ENCODE data around the gene CBX6. TPM values are rescaled to one million over a fixed set of nuclear protein-coding genes. Genes with fewer than 3 reads are reported as not detected.

The CBX6 gene
- total and polyA plus RNA-seq, 9 of the 15 experiments (the other 6 are each of a cell fraction or from before 2014, with no cell fraction given), result 0.75 to 31.6 (median 8.0) TPM

DNA sequence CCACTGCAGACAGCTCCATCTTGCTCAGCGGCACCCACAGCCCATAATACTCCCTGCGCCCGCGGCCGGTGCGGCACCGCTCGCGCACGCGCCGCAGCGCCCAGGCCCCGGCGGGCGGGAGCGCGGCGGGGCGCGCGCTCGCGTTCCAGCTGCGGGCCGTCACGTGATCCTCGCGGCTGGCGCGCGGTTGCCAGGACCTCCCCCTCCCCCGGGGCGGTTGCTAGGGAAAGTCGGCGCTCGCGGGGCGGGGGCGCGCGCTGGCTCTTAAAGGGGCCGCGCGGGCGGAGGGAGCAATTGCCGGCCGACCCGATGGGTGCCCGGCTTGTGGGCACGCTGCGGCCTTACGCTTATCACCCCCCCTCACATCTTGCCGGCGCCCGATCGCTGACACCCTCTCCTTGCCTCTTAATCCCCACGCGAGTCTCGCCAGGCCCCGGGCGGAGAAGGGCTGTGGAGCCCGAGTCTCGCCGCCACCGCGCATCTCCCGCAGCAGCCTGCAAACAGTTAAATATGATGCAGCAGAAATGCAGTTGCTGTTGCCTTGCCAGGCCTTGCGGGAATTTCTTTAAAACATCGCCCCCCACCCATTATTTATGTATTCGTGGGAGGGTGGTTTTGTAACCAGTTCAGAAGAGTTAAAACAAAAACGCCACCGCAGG lies at the start of gene CBX6 (continued):
- TF ChIP-seq RB1 (IDR thresholded peaks at IDR 0.05; ENCODE audit: low read depth) (peak; percentile 85), PHF21A (IDR thresholded peaks at IDR 0.05; ENCODE audit: borderline replicate concordance, low read depth) (no peak), XRCC4 (IDR thresholded peaks at IDR 0.05; ENCODE audit: extremely low read depth, insufficient read depth, insufficient read length) (no peak), CREBBP (IDR thresholded peaks at IDR 0.05; ENCODE audit: low read depth, low read length) (no peak), ZNF764 (CRISPR knock-in tag; IDR thresholded peaks at IDR 0.05; ENCODE audit: low read depth) (no peak), NELFE (IDR thresholded peaks at IDR 0.05; ENCODE audit: insufficient read depth, insufficient read length) (no peak), NFIC (IDR thresholded peaks at IDR 0.05) (no peak; the same call in 1 of the 2 replicates), NUFIP1 (IDR thresholded peaks at IDR 0.05; ENCODE audit: partially characterized antibody) (no peak), REST (IDR thresholded peaks at IDR 0.05; ENCODE audit: borderline replicate concordance) (peak; percentile 63), REST (CRISPR knock-in tag; IDR thresholded peaks at IDR 0.05; ENCODE audit: low read depth) (no peak), ZNF217 (CRISPR knock-in tag; IDR thresholded peaks at IDR 0.05) (no peak), ZNF561 (CRISPR knock-in tag; conservative IDR thresholded peaks at IDR 0.05) (no peak), ZBTB26 (CRISPR knock-in tag; IDR thresholded peaks at IDR 0.05) (no peak), TRIM24 (IDR thresholded peaks at IDR 0.05) (no peak)
- TF ChIP-seq, protein P1, sequence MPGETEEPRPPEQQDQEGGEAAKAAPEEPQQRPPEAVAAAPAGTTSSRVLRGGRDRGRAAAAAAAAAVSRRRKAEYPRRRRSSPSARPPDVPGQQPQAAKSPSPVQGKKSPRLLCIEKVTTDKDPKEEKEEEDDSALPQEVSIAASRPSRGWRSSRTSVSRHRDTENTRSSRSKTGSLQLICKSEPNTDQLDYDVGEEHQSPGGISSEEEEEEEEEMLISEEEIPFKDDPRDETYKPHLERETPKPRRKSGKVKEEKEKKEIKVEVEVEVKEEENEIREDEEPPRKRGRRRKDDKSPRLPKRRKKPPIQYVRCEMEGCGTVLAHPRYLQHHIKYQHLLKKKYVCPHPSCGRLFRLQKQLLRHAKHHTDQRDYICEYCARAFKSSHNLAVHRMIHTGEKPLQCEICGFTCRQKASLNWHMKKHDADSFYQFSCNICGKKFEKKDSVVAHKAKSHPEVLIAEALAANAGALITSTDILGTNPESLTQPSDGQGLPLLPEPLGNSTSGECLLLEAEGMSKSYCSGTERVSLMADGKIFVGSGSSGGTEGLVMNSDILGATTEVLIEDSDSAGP (CRISPR knock-in tag; IDR thresholded peaks at IDR 0.05), result peak; percentile 96
- TF ChIP-seq, protein P2, sequence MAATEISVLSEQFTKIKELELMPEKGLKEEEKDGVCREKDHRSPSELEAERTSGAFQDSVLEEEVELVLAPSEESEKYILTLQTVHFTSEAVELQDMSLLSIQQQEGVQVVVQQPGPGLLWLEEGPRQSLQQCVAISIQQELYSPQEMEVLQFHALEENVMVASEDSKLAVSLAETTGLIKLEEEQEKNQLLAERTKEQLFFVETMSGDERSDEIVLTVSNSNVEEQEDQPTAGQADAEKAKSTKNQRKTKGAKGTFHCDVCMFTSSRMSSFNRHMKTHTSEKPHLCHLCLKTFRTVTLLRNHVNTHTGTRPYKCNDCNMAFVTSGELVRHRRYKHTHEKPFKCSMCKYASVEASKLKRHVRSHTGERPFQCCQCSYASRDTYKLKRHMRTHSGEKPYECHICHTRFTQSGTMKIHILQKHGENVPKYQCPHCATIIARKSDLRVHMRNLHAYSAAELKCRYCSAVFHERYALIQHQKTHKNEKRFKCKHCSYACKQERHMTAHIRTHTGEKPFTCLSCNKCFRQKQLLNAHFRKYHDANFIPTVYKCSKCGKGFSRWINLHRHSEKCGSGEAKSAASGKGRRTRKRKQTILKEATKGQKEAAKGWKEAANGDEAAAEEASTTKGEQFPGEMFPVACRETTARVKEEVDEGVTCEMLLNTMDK (IDR thresholded peaks at IDR 0.05; ENCODE audit: borderline replicate concordance, insufficient read depth, low read depth, low read length, poor library complexity, severe bottlenecking), result no peak

Data from K562 (cell line).